Measurements from ENCODE around the gene MBD5.

DNA sequence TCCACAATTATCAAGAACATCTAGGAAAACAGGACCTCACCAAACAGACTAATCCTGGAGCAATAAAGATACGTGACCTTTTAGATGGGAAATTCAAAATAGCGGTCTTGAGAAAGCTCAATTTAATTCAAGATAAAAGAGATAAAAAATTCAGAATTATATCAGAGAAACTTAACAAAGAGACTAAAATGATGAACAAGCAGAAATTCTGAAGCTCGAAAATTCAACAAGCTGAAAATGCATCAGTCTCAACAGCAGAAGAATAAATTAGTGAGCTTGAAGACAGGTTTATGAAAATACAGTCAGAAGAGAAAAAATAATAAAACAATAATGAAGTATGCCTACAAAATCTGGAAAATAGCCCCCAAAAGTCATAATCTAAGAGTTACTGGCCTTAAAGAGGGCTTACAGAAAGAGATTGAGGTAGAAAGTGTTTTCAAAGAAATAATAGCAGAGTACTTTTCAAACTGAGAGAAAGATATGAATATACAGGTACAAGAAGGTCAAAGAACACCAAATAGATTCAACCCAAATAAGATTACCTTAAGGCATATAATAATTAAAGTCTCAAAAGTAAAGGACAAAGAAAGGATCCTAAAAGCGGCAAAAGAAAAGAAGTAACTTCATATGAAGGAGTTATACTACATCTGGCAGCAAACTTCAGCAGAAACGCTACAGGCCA, 13.5 kb upstream of the MBD5 start:
- TF ChIP-seq, protein P1, sequence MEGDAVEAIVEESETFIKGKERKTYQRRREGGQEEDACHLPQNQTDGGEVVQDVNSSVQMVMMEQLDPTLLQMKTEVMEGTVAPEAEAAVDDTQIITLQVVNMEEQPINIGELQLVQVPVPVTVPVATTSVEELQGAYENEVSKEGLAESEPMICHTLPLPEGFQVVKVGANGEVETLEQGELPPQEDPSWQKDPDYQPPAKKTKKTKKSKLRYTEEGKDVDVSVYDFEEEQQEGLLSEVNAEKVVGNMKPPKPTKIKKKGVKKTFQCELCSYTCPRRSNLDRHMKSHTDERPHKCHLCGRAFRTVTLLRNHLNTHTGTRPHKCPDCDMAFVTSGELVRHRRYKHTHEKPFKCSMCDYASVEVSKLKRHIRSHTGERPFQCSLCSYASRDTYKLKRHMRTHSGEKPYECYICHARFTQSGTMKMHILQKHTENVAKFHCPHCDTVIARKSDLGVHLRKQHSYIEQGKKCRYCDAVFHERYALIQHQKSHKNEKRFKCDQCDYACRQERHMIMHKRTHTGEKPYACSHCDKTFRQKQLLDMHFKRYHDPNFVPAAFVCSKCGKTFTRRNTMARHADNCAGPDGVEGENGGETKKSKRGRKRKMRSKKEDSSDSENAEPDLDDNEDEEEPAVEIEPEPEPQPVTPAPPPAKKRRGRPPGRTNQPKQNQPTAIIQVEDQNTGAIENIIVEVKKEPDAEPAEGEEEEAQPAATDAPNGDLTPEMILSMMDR (IDR thresholded peaks at IDR 0.05) = no peak
- TF ChIP-seq POLR2A (IDR thresholded peaks at IDR 0.05) = no peak
